ENCODE measurements around the gene BAHD1. TPM values are rescaled to one million over a fixed set of nuclear protein-coding genes. Genes with fewer than 3 reads are reported as not detected.

BAHD1 gene
- total RNA-seq, 4 donors from 2014 or later, result 9.0 to 35.5 (median 26.4) TPM

DNA sequence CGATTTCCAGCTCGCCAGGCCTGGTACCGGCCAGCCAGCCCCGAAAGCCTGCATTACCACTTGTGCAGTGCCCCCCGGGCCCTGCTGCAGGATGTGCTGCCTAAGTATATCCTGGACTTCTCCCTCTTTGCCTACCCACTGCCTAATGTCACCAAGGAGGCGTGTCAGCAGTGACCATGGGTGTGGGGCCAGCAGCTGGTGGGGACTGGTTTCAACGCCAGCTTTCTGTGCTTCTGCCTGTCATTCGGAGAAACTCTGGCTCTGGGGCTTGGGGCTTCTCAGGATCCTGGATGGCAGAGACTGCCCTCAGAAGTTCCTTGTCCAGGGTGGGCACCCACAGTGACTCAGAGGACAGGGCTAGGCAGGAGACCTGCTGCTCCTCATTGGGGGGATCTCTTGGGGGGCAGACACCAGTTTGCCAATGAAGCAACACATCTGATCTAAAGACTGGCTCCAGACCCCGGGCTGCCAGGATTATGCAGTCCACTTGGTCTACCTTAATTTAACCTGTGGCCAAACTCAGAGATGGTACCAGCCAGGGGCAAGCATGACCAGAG lies 31.5 kb downstream of the BAHD1 start:
- WGBS, 2 donors (ENCODE audit: low coverage in 1 of 2), result 72% methylated on average over 9 of the region's 9 CpGs; no CpG with 5 or more reads in 1 of the 2 donors
- H3K27me3 ChIP-seq, result no peaks in the 10 kb centered on the region
- in situ Hi-C loops (cut with MboI; ENCODE audit: low pct_ligation_motif_present in 1 of 4, low pct_unique_long_range_greater_than_20kb in 1 of 4, low sequenced_read_pairs in 3 of 4), result no loop called here
- H3K36me3 ChIP-seq, result no peaks in the 10 kb centered on the region
- TF ChIP-seq POLR2A (IDR thresholded peaks at IDR 0.05), result no peak
- no peak for TF ChIP-seq CTCF (IDR thresholded peaks at IDR 0.05)
- no peak for TF ChIP-seq EP300 (IDR thresholded peaks at IDR 0.05; ENCODE audit: low read depth)
- TF ChIP-seq POLR2AphosphoS5 (IDR thresholded peaks at IDR 0.05), result no peak
- no peaks in the 10 kb centered on the region for H3K9me3 ChIP-seq
- intact Hi-C loops (cut with DNase I; ENCODE audit: low total_unique reads), result no loop called here
- peaks cover 3 to 19% (median 9%) of the 10 kb centered on the region in 4 donors for H3K4me1 ChIP-seq
- no peak overlapping the region for H3K27ac ChIP-seq
- peak overlapping the region in 1 of 4 donors; percentile 72 for H3K4me3 ChIP-seq
- DNase-seq, result no peak

DNA sequence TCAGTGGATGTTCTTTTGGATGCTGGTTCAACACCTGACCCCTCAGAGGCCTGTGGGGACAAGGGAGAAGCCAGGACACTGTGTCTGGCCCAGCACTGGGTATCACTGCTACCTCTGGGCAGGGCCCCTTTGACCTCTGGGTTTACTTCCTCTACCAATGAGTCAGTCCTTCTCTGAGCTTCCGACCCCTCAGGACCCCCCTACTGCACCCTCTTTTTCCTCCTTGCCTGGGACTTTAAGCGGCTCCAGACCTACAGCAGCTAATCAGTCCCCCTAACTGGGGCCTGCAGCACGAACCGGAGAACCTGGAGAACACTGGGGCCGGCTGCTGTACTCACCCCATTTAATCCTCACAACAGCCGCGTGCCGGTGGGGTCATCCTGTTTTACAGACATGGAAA lies 33.8 kb downstream of the BAHD1 start:
- peaks cover 3 to 19% (median 9%) of the 10 kb centered on the region in 4 donors for H3K4me1 ChIP-seq
- no peaks in the 10 kb centered on the region for H3K36me3 ChIP-seq
- H3K4me3 ChIP-seq, result no peak overlapping the region
- no peaks in the 10 kb centered on the region for H3K27me3 ChIP-seq
- H3K27ac ChIP-seq, result no peak overlapping the region
- in situ Hi-C loops (cut with MboI; ENCODE audit: low pct_ligation_motif_present in 1 of 4, low pct_unique_long_range_greater_than_20kb in 1 of 4, low sequenced_read_pairs in 3 of 4), result no loop called here
- DNase-seq, result no peak
- no peak for TF ChIP-seq POLR2AphosphoS5 (IDR thresholded peaks at IDR 0.05)
- TF ChIP-seq EP300 (IDR thresholded peaks at IDR 0.05; ENCODE audit: low read depth), result no peak
- no peak for TF ChIP-seq POLR2A (IDR thresholded peaks at IDR 0.05)
- no peak for TF ChIP-seq CTCF (IDR thresholded peaks at IDR 0.05)
- WGBS, 2 donors (ENCODE audit: low coverage in 1 of 2), result 73% methylated on average over 8 of the region's 8 CpGs; no CpG with 5 or more reads in 1 of the 2 donors
- no peaks in the 10 kb centered on the region for H3K9me3 ChIP-seq
- intact Hi-C loops (cut with DNase I; ENCODE audit: low total_unique reads), result no loop called here

DNA sequence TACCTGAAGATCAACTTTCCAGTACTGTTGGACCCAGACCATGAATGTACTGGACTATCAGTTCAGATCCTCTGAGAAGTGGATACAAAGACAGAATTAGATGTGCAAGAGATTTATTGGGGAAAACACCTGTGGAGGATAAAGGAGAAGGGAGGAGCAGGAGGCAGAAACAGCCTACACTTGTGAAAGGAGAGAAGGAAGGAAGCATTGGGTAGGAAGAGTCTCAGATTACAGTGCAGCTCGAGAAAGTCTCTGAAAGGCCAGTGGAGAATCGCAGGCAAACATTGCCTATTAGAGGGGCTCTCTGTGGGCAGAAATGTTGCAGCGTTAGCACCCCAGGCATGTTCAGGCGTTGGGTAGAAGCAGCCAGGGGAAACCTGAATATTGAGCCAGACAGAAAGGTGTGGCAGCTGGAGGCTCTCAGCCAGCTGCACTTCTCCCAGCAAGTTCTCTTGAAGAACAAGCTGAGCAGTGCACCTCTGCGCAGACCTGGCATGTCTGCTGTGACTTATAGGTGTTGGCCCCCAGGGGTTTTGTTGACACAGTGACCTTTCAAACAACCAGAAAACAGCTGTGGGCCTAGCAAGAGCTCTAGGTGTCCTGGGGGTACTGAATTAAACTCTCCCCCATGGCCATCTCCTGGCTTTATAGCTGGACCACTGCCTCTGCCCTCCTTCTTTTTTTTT lies 37.0 kb downstream of the BAHD1 start:
- H3K9me3 ChIP-seq, result no peaks in the 10 kb centered on the region
- intact Hi-C loops (cut with DNase I; ENCODE audit: low total_unique reads), result no loop called here
- 40% methylated on average over 5 of the region's 5 CpGs; no CpG with 5 or more reads in 1 of the 2 donors for WGBS, 2 donors (ENCODE audit: low coverage in 1 of 2)
- no peak overlapping the region for H3K27ac ChIP-seq
- H3K27me3 ChIP-seq, result no peaks in the 10 kb centered on the region
- TF ChIP-seq CTCF (IDR thresholded peaks at IDR 0.05) (no peak), POLR2AphosphoS5 (IDR thresholded peaks at IDR 0.05) (no peak), POLR2A (IDR thresholded peaks at IDR 0.05) (no peak), EP300 (IDR thresholded peaks at IDR 0.05; ENCODE audit: low read depth) (no peak)
- H3K36me3 ChIP-seq, result no peaks in the 10 kb centered on the region
- H3K4me1 ChIP-seq, result no peaks in the 10 kb centered on the region
- in situ Hi-C loops (cut with MboI; ENCODE audit: low pct_ligation_motif_present in 1 of 4, low pct_unique_long_range_greater_than_20kb in 1 of 4, low sequenced_read_pairs in 3 of 4), result no loop called here
- no peak overlapping the region for H3K4me3 ChIP-seq
- no peak for DNase-seq

- Histone ChIP-seq H3K9me3 (no peaks in the 10 kb centered on the region), H3K4me1 (no peaks in the 10 kb centered on the region), H3K36me3 (no peaks in the 10 kb centered on the region), H3K4me3 (no peak overlapping the region), H3K27ac (no peak overlapping the region), H3K27me3 (no peaks in the 10 kb centered on the region)
- TF ChIP-seq POLR2AphosphoS5 (IDR thresholded peaks at IDR 0.05) (no peak), CTCF (IDR thresholded peaks at IDR 0.05) (no peak), EP300 (IDR thresholded peaks at IDR 0.05; ENCODE audit: low read depth) (no peak), POLR2A (IDR thresholded peaks at IDR 0.05) (no peak)
- DNase-seq, result no peak
- intact Hi-C loops (cut with DNase I; ENCODE audit: low total_unique reads) (no loop called here), in situ Hi-C loops (cut with MboI; ENCODE audit: low pct_ligation_motif_present in 1 of 4, low pct_unique_long_range_greater_than_20kb in 1 of 4, low sequenced_read_pairs in 3 of 4) (no loop called here)
Observed at GRCh38 chr15:40479024-40479423, 38.3 kb downstream of the BAHD1 start.

Measured in transverse colon (tissue), 4 donors.